ENCODE results near the gene GSX1. TPM values are rescaled to one million over a fixed set of nuclear protein-coding genes. Genes with fewer than 3 reads are reported as not detected.
"Not testable (repeated sequence)": the region's sequence is repeated elsewhere in the genome, so short reads cannot be mapped to it uniquely, and the experiment has no call there.

GSX1 gene
- total RNA-seq, 6 experiments from 2014 or later: not detected

DNA sequence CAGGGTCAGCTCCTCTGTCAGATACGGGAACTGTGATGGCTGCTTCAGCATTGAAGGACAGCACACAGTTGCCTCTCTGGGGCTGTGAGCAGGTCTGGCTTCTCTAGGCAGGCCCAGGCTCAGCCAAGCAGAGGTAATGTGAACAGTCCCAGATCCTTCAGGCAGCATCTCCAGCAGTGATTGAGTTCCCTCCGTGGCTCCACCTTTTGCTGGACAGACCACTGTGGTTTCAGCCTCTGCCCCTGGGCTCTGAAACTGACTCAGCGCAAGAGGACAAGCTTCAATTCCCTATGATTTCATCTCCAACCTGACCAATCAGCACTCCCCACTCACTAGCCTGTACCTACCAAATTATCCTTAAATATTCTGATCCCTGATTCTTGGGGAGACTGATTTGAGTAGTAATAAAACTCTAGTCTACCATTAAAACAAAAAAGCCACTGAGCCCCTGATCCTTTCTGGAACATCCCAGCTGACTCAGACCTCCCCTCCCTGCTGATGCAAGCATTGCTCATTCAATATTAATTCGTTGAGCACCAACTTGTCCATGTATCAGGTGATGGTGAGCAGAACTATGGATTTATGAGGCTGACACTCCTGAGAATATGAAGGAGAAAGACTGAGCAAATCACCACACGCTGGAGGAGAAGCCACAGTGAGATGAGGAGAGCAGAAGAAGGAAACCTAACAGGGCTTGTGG is 16.7 kb downstream of the GSX1 start:
- TF ChIP-seq, protein P1, sequence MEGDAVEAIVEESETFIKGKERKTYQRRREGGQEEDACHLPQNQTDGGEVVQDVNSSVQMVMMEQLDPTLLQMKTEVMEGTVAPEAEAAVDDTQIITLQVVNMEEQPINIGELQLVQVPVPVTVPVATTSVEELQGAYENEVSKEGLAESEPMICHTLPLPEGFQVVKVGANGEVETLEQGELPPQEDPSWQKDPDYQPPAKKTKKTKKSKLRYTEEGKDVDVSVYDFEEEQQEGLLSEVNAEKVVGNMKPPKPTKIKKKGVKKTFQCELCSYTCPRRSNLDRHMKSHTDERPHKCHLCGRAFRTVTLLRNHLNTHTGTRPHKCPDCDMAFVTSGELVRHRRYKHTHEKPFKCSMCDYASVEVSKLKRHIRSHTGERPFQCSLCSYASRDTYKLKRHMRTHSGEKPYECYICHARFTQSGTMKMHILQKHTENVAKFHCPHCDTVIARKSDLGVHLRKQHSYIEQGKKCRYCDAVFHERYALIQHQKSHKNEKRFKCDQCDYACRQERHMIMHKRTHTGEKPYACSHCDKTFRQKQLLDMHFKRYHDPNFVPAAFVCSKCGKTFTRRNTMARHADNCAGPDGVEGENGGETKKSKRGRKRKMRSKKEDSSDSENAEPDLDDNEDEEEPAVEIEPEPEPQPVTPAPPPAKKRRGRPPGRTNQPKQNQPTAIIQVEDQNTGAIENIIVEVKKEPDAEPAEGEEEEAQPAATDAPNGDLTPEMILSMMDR (IDR thresholded peaks at IDR 0.05): no peak
- H3K4me1 Mint-ChIP-seq (ENCODE audit: low read depth): peaks cover 9% of the 10 kb centered on the region
- no peaks in the 10 kb centered on the region for H3K36me3 Mint-ChIP-seq (ENCODE audit: low read depth)
- peak overlapping the region; percentile 5; the same call in 1 of the 2 replicates for H3K4me3 Mint-ChIP-seq
- peaks cover 34% of the 10 kb centered on the region for H3K27me3 Mint-ChIP-seq (ENCODE audit: insufficient read depth)
- DNase-seq: peak; percentile 1
- no peaks in the 10 kb centered on the region for H3K9me3 Mint-ChIP-seq
- H3K27ac Mint-ChIP-seq: no peak overlapping the region

DNA sequence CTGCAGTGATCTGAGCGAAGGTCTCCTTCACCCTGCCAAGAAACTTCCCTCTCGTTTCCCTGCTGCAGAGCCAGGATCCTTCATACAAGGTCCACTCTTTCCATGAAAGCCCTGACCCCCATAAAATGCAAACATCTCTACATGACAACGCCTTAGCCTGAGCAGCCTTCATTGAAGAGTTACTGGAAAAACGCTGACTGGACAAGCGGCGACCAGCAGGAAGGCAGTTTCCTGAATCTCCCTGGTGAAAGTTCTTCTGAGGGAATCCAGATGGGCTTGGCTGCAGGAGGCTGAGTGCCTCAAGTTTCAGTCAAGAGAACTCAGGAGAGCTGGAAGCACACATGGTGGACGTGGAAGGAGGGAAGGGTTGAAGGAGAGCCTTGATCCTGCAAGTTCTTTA is 17.7 kb downstream of the GSX1 start:
- Mint-ChIP-seq H3K4me3 (no peak overlapping the region), H3K9me3 (no peaks in the 10 kb centered on the region), H3K4me1 (ENCODE audit: low read depth) (peaks cover 9% of the 10 kb centered on the region), H3K36me3 (ENCODE audit: low read depth) (no peaks in the 10 kb centered on the region), H3K27me3 (ENCODE audit: insufficient read depth) (peaks cover 41% of the 10 kb centered on the region), H3K27ac (no peak overlapping the region)
- no peak for DNase-seq
- TF ChIP-seq, protein P1 (IDR thresholded peaks at IDR 0.05): no peak

DNA sequence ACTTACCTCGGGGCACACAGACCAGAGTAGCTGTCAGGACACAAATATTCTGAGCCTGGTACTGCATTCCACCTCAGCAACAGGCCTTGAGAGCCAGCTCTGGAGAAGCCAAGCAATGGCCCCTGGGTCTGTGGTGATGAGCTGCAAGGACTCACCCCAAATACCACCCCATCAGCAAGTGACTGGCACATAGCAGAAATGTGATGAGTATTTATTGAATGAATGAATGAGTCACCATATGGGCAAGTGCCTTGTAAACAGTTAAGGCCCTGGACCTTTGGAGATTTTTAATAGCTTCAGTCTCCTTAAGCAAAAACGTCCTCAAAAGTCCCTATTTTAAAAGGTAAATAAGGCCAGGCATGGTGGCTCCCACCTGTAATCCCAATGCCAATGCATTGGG is 18.2 kb downstream of the GSX1 start:
- Mint-ChIP-seq H3K4me1 (ENCODE audit: low read depth) (peaks cover 9% of the 10 kb centered on the region), H3K36me3 (ENCODE audit: low read depth) (no peaks in the 10 kb centered on the region), H3K9me3 (no peaks in the 10 kb centered on the region), H3K27ac (no peak overlapping the region), H3K4me3 (no peak overlapping the region), H3K27me3 (ENCODE audit: insufficient read depth) (peaks cover 46% of the 10 kb centered on the region)
- TF ChIP-seq, protein P1 (IDR thresholded peaks at IDR 0.05): no peak
- DNase-seq: no peak

DNA sequence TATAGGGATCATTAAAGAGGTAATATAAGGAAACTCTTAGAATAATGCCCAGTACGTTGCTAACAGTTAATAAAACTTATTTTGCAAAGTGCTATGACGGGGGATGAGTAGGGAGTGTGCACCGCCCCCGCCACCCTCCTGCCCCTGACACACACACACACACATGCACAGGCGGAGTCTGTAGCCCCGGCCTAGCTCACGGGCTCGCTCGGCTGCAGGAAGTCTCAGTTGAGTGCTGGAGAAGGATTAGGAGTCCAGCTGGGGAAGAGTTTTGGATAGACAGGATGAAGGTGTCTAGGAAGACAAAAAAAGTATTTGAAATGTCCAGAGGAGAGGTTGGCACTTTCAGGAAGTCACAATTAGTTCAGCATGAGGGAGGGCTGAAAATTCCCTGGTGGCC is 21.5 kb downstream of the GSX1 start:
- Mint-ChIP-seq H3K4me3 (no peak overlapping the region), H3K9me3 (no peaks in the 10 kb centered on the region), H3K4me1 (ENCODE audit: low read depth) (peaks cover 8% of the 10 kb centered on the region), H3K27ac (no peak overlapping the region), H3K27me3 (ENCODE audit: insufficient read depth) (peaks cover 47% of the 10 kb centered on the region), H3K36me3 (ENCODE audit: low read depth) (no peaks in the 10 kb centered on the region)
- TF ChIP-seq, protein P1 (IDR thresholded peaks at IDR 0.05): no peak
- DNase-seq: no peak

DNA sequence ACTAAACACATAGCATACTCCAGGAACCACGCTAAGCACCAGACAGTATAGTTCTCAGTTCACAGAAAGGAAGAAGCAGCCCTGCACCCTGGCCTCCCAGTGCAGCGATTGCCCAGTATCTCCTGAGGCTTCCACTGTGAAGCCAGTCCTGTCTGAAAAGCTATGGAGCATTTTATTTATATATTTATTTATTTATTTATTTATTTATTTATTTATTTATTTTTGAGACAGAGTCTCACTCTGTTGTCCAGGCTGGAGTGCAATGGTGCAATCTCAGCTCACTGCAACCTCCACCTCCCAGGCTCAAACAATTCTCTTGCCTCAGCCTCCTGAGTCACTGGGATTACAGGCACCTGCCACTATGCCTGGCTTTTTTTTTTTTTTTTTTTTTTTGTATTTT is 25.5 kb downstream of the GSX1 start:
- peaks cover 58% of the 10 kb centered on the region for H3K27me3 Mint-ChIP-seq (ENCODE audit: insufficient read depth)
- not testable (repeated sequence) for H3K4me1 Mint-ChIP-seq (ENCODE audit: low read depth)

DNA sequence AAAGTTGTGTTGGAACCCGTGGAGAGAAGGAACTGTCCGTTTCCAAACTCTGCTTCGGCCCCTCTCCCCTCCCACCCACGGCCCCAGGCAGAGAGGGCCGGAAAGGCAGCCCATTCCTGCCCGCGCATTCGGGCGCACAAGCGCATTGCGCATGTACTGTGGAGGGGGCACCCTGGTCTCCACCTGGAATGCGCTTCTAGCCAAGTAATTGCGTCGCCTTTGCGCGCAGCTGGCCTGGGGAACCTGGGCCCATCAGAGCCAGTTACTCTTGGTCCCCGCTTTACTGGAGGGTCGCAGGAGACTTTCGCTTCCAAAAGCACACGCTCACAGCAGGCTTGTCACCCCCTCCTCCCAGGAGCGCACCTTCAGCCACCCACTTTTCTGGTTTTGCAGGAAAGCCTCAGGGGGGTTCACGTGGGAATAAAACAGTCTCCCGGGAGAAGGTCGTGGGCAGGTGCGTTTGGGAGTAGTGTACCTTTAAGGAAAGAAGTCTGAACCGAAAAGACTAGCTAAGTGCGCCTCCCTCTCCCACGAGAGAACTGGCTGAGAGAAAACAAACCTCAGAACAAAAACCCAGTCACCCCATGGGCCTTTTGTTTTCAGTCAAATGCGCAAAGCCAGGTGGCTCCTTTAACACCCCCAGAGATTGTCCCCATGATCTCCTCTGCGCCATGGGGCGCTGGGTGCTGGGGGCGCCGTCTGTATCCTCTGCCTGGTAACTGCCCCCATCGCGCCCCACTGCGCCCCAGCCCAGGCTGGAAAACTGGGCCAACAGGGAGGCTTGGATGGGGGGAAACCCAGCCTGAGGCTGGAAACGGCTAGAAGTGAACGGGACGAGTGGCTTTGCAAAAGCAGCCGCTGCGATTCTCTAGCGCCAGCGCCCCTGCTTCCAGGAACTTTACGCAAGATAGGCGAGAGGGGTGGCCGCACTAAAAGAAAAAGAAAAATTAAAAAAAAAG is 28.5 kb downstream of the GSX1 start:
- DNase-seq: no peak
- TF ChIP-seq, protein P1 (IDR thresholded peaks at IDR 0.05): no peak
- H3K4me1 Mint-ChIP-seq (ENCODE audit: low read depth): no peaks in the 10 kb centered on the region
- H3K27me3 Mint-ChIP-seq (ENCODE audit: insufficient read depth): peaks cover 50% of the 10 kb centered on the region
- H3K9me3 Mint-ChIP-seq: no peaks in the 10 kb centered on the region
- H3K36me3 Mint-ChIP-seq (ENCODE audit: low read depth): no peaks in the 10 kb centered on the region
- H3K27ac Mint-ChIP-seq: no peak overlapping the region
- H3K4me3 Mint-ChIP-seq: no peak overlapping the region

More for the DNA sequence above, 25.5 kb downstream of the GSX1 start:
- not testable (repeated sequence) for H3K4me3 Mint-ChIP-seq; H3K9me3 Mint-ChIP-seq; H3K36me3 Mint-ChIP-seq (ENCODE audit: low read depth); DNase-seq; H3K27ac Mint-ChIP-seq

Measured in HFFc6 (cell line).